CD4-positive, alpha-beta T cell treated with Interleukin-4 for 4 hours (primary cell): Measurements from ENCODE around the gene SSC4D.
"Not testable (repeated sequence)": the region's sequence is repeated elsewhere in the genome, so short reads cannot be mapped to it uniquely, and the experiment has no call there.

Experiments
- DNase-seq: peaks from one replicate; pipeline ENCODE4 v3.0.0-alpha.2; 2020

Gene SSC4D

DNA sequence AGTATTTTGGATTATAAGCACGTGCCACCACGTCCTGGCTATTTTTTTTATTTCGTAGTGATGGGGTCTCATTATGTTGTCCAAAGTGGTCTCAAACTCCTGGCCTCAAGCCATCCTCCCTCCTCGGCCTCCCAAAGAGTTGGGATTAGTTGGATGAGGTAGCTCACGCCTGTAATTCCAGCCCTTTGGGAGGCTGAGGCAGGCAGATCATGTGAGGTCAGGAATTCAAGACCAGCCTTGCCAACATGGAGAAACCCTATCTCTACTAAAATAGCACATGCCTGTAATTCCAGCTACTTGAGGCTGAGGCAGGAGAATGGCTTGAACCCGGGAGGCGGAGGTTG is 28.9 kb downstream of the SSC4D start:
- no peak for DNase-seq

DNA sequence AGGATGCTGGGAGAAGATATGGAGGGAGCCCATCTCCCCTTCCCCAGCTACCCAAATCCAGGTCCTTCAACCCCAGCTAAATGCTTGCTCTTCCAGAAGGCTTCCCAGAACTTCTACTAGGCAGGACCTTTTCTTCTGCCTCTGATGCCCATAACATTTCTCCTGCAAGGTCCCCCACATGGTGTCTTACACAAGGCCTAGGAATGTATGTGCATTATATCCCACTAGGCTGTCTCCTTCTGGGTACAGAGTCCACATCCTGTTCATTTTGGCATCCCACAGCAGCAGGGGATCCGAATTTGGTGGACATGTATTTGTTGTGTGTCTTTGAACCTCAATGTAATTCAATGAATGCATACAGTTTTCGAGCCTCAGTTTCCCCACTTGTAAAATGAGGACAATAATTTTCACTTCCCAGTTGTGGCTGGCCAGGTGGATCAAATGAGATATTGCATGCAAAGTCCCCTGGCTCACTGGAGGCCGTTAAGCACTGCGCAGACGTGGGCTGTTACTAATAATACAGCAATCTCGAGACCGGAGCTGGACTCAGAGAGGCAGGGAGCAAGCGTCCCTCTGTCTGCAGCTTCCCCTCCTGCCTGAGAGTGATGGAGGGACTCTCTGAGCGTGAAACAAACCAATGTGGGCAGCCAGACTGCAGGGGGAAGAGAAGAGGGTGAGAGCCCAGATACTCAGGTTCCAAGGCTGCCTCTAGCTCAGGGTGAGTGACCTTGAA is 32.1 kb downstream of the SSC4D start:
- no peak for DNase-seq

DNA sequence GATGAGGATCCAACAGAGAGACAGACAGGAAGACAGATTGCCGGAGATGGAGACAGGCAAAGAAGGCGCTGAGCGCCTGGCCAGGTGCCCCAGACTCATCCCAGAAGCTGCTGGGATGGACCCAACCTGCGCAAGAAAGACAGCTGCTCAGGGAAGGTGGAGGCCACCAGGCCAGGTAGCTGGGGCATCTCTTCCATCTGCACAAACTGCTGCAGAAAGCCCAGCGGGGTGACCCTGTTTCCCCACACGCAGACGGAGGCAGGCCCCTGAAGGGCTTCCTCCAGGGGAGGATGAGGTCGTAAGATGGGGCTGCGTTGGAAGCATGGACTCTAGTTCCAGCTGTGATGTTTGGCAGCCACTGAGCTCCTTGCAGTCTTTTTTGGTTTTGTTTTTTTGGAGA is 34.2 kb downstream of the SSC4D start:
- DNase-seq, result no peak

DNA sequence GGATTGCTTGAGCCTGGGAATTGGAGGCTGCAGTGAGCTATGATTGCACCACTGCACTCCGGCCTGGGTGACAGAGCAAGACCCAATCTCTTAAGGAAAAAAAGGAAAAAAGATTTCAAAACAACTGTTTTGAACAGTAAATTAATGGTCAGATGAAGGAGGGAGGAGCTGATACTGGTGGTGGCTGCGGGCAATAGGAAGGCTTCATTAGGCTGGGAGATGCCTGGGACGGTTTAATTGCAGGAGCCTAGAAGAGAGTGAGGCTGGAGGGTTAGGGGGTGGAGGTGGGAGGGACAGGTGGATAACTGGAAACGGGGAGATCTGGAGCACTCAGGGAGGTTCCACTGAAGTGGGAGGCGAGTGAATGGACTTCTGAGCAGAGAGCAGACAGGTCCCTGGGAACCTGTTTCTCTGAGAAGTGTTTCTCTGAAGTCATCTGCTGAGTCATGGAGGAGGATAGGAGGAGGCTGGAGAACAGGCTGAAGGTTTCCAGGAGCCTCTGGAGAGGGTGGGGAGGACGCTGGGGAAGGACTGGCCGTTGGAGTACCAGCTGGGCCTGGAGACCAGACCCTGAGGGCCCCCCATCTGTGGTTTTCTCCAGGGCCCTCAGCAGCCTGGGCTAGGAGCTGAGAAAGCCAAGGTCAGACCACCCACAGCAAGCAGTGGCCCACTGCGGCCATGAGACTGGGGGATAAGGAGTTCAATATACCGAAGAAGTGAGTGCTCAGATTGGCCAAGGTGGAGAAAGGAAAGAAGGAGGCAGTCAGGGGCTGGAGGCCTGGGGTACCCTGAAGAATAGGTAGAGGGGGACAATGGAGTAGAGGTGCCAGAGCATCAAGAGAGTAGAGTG is 36.3 kb downstream of the SSC4D start:
- no peak for DNase-seq

DNA sequence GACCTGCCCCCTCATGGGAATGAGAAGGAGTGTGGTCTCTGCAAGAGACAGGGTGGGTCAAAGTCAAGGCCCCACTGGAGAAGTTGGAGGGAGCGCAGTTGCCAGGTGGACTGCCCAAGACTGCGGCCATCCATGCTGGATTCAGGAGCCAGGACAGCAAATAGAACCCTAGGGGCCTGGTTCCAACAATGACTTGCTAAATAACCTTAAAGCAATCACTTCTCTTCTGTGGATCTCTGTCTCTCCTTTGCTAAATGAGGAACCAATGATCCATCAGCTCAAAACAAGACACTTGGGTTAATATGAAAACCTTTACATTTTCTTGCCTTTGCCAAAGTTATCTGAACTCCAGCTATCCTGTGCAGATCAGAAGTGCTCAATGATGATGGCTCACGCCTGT is 38.1 kb downstream of the SSC4D start:
- DNase-seq, result no peak

DNA sequence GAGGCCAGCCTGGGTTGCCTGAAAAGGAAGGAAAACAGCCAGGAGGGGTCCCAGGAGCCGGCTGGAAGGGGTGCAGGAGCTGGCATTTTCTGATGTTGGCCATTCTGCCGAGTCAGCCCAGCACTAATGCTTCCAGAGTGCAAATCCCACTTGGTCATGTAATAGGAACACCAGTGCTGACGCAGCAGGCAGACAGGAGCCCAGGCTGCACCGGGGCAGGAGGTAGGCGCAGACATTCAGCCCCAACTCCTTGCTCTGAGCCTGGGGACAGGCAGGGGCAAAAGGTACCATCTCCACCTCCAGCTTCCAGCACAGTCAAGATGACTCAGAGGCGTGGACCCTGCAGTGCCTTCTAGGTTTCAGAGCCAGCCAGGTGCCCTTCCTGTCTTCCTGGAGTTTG is 40.5 kb downstream of the SSC4D start:
- DNase-seq, result no peak

DNA sequence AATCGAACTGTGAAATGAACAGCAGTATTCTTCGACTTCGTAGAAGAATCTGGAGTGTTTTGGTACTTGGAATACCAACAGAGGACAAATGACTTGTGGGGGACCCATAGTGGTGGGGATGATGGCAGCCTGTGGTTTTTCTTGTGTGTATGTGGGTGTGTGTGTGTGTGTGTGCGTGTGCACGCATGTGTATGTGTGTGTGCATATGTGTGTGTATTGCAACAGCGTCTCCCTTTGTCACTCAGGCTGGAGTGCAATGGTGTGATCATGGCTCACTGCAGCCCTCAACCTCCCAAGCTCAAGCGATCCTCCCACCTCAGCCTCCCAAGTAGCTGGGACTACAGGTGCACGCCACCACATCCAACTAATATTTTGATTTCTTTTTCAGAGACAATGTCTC is 41.3 kb downstream of the SSC4D start:
- DNase-seq, result no peak

DNA sequence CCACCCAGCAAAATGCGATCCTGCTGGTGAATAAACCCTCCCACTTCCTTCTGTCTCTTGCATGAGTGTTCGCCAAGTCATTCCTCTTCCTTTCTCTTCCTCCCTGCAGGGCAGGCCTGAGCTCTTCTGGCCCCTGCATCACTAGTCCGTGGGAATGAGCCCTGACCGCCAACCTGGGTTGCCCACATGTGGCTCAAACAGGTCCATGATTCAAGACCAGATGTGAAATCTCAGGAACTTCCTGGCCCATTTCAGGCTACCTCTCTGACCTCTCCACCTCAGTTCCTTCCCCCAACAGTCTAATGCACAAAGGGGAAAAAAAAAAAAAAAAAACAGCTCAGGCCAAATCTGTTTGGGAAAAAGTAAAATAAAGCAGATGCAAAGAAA is 45.3 kb downstream of the SSC4D start:
- DNase-seq, result no peak

DNA sequence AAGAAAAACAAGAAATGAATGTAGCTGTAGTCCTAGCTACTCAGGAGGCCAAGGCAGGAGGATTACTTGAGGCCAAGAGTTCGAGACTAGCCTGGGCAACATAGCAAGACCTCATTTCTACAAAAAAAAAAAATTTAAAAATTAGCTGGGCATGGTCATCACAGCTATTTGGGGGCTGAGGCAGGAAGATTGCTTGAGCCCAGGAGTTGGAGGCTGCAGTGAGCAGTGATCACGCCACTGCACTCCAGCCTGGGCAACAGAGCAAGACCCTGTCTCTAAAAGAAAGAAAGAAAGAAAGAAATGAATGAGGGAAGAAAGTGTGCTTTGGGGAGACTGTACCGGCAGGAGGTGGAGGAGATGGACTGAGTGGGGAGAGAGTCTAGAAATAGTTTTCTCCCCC is 45.7 kb downstream of the SSC4D start:
- DNase-seq, result not testable (repeated sequence)

DNA sequence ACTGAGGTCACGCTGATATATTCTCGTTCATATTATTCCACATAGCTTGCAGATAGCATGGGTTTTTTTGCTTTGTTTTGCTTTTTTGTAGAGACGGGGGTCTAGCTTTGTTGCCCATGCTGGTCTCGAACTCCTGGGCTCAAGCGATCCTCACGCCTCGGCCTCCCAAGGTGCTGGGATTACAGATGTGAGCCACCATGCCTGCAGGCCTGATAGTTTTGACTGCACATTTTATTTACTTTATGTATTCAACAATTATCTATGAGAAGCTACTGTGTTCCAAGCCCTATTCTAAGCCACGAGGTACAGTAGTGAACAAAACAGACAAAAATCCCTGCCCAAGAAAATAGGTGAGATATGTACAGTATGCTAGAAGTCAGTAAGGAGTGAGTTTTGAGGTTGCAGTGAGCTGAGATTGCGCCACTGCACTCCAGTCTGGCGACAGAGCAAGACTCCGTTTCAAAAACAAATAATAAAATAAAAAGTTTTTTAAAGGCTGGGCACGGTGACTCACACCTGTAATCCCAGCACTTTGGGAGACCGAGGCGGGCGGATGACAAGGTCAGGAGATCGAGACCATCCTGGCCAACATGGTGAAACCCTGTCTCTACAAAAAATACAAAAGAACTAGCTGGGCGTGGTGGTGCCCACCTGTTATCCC is 49.4 kb downstream of the SSC4D start:
- DNase-seq, result no peak

DNA sequence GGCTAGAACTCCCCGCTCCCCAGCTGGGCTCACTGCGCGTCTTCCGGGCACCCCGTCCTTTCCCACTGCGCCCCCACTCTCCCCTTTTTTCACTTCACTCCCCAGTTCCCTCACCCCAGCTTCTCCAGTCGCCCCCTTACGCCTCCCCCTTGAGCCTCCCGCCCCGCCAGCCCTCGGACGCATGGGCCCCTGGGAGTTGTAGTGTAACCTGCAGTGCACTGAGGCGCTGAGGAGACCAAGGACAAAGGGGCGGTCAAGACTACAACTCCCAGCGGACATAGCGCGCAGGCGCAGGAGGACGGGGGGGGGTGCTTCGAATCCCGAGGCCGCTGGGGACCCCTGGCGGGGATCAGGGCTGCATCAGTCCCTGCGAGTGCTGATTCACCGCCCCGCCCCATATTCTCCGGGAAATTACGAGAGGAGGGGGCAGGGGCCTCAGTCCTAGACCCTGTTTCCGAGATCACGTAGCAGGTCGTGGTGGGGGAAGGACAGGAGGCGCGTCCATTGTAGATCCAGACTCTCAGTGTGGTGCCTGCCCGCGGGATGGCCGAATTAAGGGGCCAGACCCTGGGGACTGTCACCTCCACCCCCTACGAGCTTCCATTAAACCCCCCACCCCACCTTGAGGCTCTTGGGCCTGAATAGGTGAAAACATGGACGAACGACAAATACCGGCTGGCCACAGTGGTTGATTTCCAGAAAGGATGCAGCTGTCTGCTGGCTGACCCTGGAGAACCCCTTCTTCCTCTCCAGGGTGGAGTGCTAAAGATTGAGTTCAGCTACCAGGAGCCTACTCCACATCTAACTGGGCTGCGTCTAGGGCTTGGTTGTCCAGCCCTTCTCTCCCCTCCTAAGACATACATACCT is 50.2 kb downstream of the SSC4D start:
- peak; percentile 98 for DNase-seq

DNA sequence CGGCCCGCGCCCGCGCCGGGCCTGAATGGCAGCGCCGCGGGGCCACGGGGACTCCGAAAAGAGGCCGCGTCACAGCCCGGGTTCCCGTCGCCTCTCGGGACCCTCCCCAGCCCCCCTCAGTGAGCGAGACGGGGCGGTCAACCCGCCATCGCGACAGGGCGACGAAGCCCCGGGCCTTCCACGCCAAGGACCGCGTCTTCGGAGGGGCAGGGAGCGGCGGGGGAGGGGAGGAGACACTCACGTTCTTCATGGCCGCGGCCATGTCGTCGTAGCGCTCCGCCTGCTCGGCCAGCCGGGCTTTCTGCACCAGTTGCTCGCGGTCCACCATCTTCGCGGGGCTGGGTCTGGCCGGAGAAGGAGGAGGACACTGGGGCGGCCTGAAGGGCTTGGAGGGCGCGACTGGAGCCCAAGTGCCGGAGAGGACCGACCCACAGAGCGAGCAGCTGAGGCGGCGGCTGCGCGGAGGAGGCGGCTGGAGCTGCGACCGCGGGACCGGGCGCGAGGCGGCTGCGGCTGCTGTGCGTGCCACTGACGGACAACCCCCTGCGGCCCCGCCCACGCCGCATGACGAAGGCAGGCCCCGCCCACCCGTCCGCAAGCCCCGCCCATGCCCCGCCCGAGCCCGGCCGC is 50.9 kb downstream of the SSC4D start, which contains the start of gene YWHAG:
Gene YWHAG (minus strand): TSS at position 511 of the 630 bp plus-strand sequence. CDS start 183 bp downstream, at position 328.
- DNase-seq, result peak; percentile 83

DNA sequence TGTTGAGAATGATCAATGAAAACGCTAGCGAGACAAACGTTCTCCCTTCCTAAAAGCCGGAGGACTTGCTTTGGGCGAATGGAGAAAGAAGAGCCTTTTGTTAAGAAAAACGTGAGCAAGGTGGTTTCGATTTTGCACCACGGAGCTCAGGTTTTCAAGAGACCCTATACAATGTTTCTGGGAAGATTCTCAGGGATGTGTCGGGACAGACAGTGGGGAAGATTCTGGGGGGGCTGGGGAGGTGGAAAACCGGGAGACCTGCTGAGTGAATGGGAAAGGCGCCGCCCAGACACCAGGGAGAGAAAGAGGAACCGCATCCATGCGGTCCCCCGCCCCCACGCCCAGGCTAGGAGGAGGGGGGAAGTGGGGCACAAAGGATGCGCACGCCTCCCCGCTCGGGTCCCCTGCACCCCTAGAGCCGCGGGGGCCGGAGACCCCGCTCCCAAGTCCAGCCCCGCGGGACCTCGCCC is 51.5 kb downstream of the SSC4D start:
- peak; percentile 26 for DNase-seq

DNA sequence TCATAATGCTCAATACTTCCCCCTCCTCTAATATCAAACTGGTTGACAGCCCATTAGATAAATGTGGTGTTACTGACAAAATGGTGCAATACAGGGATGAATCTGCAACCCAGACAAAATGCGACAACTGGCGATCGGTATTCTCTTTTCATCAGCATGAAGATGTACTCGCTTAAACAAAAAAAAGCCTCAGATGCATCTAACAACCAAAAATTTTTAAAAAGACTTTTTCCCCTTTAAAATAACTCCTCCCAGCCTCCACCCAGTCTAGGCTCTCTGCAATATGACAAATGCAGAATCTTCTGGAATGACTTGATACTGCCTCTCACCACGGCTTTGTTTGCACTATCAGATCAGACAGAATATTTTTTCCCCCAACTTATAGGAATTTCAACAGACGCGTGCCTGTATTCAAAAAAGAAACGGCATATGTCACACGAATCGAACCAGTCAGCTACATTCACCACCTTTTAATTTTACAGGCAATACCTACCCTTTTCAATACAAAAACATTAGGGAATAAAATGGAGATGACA is 52.0 kb downstream of the SSC4D start:
- DNase-seq, result no peak

DNA sequence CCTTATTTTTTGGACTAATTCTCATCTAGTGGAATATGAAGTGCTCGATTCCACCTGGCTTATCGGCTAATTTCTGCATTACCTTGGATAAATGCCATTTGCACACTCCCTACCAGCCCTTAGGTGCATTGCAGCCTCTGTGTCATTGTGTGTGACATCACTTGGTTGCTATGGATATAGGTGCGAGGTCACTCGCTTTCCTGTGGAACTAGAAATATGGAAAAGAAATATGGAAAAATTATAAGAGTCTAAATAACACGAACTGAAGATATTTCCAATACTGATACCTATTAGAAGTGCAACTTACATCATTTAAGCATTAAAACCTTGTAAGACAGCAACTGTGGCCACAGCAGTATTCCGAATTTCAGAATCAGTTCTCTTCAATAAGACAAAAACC is 52.7 kb downstream of the SSC4D start:
- no peak for DNase-seq

DNA sequence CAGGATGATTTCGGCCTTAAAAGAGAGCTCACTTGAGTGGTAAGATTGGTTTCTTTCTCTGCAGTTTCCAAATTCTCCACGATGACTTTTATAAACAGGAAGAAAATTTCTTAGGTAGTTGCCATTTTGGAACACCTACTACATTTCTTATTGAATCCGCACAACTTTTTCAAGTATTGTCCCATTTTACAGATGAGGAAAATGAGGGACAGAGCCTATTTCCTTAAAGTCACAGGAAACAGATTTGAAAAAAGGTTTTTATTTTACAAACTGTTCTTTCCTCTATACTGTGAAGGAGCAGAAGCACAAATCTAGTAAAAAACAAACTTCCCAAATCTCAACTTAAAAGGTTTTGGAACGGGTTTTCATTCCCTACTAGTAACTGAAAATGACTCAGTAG is 53.4 kb downstream of the SSC4D start:
- no peak for DNase-seq

DNA sequence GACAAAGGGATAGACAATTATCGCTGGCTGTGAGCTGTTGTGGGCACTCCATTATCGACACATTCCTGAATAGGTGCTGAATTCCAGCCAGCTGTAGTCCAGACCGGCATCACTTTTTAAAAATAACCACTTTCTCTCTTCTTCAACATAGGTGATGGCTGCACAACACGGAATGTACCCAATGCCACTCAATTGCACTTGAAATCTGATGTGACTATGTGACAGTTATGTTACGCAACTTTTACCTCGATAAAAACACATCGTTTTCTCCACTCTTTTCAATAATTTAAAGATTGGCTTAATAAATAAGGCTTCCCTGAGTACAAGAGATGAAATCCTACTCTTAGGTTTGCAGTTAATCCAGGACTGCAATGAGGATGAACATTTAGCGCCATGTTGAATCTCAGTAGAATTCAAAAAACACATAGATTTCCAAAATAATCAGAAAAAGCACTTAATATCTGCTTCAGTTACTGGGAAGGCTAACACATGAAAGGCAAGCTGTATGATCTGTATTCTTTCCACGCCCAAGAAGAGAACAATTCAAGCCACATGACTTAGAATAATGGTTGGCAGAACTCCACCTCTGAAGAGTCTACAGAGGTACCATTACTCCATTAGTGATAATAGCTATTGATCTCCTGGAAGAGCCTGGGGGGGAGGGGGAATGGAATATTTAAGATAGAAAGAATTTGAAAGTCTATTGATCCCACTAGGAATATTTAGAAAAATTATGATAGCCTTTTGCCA is 54.3 kb downstream of the SSC4D start:
- no peak for DNase-seq

DNA sequence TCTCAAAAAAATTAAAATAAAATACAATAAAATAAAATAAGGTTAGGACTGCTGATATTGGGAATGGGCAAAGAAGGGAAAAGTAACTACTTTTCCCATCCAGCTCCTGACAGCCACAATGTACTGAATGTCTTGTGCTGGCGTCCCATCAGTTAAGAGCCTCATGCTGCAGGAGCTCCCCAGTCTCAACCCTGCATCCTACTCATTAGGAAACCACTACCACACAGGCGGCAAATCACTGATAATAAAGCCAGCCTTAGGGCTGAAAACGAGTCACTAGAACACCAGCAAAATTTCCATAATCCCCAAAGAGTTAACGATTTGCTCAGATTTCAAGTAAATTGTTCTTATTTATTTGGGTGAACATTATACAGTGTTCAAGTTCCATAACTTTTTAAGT is 55.0 kb downstream of the SSC4D start:
- DNase-seq, result no peak

DNA sequence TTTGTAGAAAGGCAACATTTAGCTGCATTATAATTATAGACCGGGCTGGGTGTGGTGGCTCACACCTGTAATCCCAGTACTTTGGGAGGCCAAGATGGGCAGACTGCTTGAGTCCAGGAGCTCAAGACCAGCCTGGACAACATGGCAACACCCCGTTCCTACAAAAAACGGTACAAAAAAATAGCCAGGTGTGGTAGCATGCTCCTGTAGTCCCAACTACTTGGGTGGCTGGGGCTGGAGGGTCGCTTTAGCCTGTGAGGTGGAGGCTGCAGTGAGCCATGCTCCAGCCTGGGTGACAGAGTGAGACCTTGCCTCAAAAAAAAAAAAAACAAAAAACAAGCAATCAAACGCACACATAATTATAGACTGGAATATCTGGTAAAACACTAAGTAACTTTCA is 55.8 kb downstream of the SSC4D start:
- DNase-seq, result no peak

DNA sequence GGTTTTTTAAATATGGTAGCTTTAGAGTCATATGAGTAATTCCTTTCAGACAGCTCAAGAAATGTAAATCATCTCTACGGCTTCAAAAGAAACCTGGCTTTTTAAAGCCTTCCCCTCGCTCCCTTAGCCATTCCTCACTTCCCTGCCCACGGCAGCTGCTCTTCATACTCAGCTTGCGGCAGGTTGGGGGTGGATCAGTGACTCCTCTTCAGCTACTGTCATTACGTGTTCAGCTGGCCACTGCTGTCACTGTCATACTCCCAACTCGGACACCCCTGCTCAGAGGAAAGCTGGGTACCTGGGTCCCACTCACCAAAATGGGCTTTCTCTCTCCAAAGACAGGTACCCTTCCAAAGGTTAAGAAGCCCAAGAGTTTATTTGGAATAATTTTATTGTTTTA is 57.3 kb downstream of the SSC4D start:
- no peak for DNase-seq

DNA sequence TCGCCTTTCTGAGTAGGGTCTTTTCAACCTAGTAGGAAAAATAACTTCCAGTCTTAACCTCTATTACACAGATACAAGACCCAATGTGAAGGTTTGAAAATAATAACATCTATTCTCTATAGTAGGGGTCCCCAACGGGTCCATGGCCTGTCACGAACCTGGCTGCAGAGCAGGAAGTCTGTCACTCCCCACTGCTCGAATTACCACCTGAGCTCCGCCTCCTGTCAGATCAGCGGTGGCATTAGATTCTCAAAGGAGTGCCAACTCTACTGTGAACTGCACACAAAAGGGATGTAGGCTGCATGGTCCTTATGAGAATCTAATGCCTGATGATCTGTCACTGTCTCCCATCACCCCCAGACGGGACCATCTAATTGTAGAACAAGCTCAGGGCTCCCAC is 58.1 kb downstream of the SSC4D start:
- no peak for DNase-seq
